Cerebellar nuclear complex (tissue), 1 donor: ENCODE results near the gene NTRK2.
"Not testable (repeated sequence)": the region's sequence is repeated elsewhere in the genome, so short reads cannot be mapped to it uniquely, and the experiment has no call there.

Source experiments
- DNase-seq, 2 experiments: peaks; one replicate each; lab custom pipeline; 2025; lab: John Stamatoyannopoulos, UW

Gene NTRK2

GRCh38 chr9:84893419-84894128 is 224.0 kb downstream of the NTRK2 start:
- no peak for DNase-seq

GRCh38 chr9:84894859-84895258 is 225.3 kb downstream of the NTRK2 start:
- DNase-seq, result no peak

GRCh38 chr9:84897362-84898094 is 228.0 kb downstream of the NTRK2 start:
- DNase-seq, result no peak

GRCh38 chr9:84898188-84898587 is 228.7 kb downstream of the NTRK2 start:
- DNase-seq, result no peak

- not testable (repeated sequence) for DNase-seq
Observed at GRCh38 chr9:84898618-84899017, 229.1 kb downstream of the NTRK2 start.

- DNase-seq, result peak in 1 of 2 experiments; percentile 19
Observed at GRCh38 chr9:84899326-84899725, 229.8 kb downstream of the NTRK2 start.

GRCh38 chr9:84900421-84900820 is 230.9 kb downstream of the NTRK2 start:
- no peak for DNase-seq

- DNase-seq, result no peak
Observed at GRCh38 chr9:84903963-84904362, 234.4 kb downstream of the NTRK2 start.

GRCh38 chr9:84916769-84917168 is 247.2 kb downstream of the NTRK2 start:
- no peak for DNase-seq

- DNase-seq, result peak in 1 of 2 experiments; percentile 16
Observed at GRCh38 chr9:84917366-84918070, 248.0 kb downstream of the NTRK2 start.

GRCh38 chr9:84919440-84919839 is 249.9 kb downstream of the NTRK2 start:
- no peak for DNase-seq

GRCh38 chr9:84921175-84921574 is 251.6 kb downstream of the NTRK2 start:
- no peak for DNase-seq

- DNase-seq, result no peak
Observed at GRCh38 chr9:84922051-84922450, 252.5 kb downstream of the NTRK2 start.

GRCh38 chr9:84924266-84924665 is 254.7 kb downstream of the NTRK2 start:
- DNase-seq, result no peak

GRCh38 chr9:84925225-84925872 is 255.8 kb downstream of the NTRK2 start:
- no peak for DNase-seq

GRCh38 chr9:84926793-84927192 is 257.3 kb downstream of the NTRK2 start:
- DNase-seq, result no peak

- DNase-seq, result no peak
Observed at GRCh38 chr9:84928419-84928818, 258.9 kb downstream of the NTRK2 start.

GRCh38 chr9:84929068-84929467 is 259.5 kb downstream of the NTRK2 start:
- DNase-seq, result no peak

- no peak for DNase-seq
Observed at GRCh38 chr9:84932915-84933527, 263.5 kb downstream of the NTRK2 start.

GRCh38 chr9:84935528-84936117 is 266.1 kb downstream of the NTRK2 start:
- DNase-seq, result no peak

- no peak for DNase-seq
Observed at GRCh38 chr9:84937180-84937579, 267.7 kb downstream of the NTRK2 start.
